Measurements from ENCODE around the gene LEFTY1.
"Not testable (repeated sequence)": the region's sequence is repeated elsewhere in the genome, so short reads cannot be mapped to it uniquely, and the experiment has no call there.

Gene LEFTY1, protein sequence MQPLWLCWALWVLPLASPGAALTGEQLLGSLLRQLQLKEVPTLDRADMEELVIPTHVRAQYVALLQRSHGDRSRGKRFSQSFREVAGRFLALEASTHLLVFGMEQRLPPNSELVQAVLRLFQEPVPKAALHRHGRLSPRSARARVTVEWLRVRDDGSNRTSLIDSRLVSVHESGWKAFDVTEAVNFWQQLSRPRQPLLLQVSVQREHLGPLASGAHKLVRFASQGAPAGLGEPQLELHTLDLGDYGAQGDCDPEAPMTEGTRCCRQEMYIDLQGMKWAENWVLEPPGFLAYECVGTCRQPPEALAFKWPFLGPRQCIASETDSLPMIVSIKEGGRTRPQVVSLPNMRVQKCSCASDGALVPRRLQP

GRCh38 chr1:225888898-225889601 lies at the start of gene LEFTY1:
Gene LEFTY1 (minus strand): TSS chr1:225889146. CDS start chr1:225889066, 80 bp downstream.
- TF ChIP-seq CTCF (conservative IDR thresholded peaks at IDR 0.05; ENCODE audit: low read depth, low read length) = no peak
- no peak within 1 kb of the TSS for H3K4me3 ChIP-seq (ENCODE audit: low read length)
- no peak for DNase-seq (ENCODE audit: low read depth)

GRCh38 chr1:225937048-225937968 lies 48.4 kb upstream of the LEFTY1 start:
- TF ChIP-seq CTCF (conservative IDR thresholded peaks at IDR 0.05; ENCODE audit: low read depth, low read length) = no peak
- no peak overlapping the region for H3K4me3 ChIP-seq (ENCODE audit: low read length)
- DNase-seq (ENCODE audit: low read depth) = no peak

DNA sequence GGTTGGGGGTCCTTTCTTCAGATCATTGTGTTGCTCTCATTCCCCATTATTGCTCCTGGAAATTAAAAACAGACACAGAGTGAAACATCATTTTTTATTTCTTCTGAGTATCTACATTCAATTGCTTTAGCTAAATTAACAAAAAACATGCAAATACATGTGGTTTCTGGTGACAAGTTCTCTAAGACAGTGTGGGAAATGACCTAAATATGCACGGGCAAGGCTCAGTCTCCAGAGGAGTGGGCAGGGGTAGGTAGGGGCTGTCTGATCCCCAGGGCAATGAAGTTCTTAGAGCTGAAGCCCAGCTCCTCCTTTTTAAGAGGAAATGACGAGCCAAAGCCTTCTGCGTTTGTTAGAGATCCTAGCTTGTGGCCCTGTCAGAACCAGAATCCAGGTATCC lies 47.6 kb upstream of the LEFTY1 start:
- no peak overlapping the region for H3K4me3 ChIP-seq (ENCODE audit: low read length)
- no peak for DNase-seq (ENCODE audit: low read depth)
- TF ChIP-seq CTCF (conservative IDR thresholded peaks at IDR 0.05; ENCODE audit: low read depth, low read length) = no peak

- not testable (repeated sequence) for DNase-seq (ENCODE audit: low read depth); H3K4me3 ChIP-seq (ENCODE audit: low read length)
Measured at GRCh38 chr1:225936086-225936485, 47.1 kb upstream of the LEFTY1 start.

GRCh38 chr1:225934711-225935110 lies 45.8 kb upstream of the LEFTY1 start:
- no peak for DNase-seq (ENCODE audit: low read depth)
- TF ChIP-seq CTCF (conservative IDR thresholded peaks at IDR 0.05; ENCODE audit: low read depth, low read length) = no peak
- no peak overlapping the region for H3K4me3 ChIP-seq (ENCODE audit: low read length)

GRCh38 chr1:225933072-225933471 lies 44.1 kb upstream of the LEFTY1 start:
- DNase-seq (ENCODE audit: low read depth) = no peak
- no peak for TF ChIP-seq CTCF (conservative IDR thresholded peaks at IDR 0.05; ENCODE audit: low read depth, low read length)
- H3K4me3 ChIP-seq (ENCODE audit: low read length) = no peak overlapping the region
